AG10803 (cell line): ENCODE data around the gene PARD3.

Experiments
- DNase-seq: peaks from one replicate; pipeline ENCODE4 v3.0.0; 2010; ENCODE audit warnings: low read depth
- H3K4me3 ChIP-seq: 2 replicates; pipeline ENCODE4 v1.5.1; 2011; ENCODE audit warnings: mild to moderate bottlenecking, low read length, control low read depth
- TF ChIP-seq, protein P1 (sequence below): conservative IDR thresholded peaks from 2 replicates; pipeline ENCODE4 v1.5.1; 2011; ENCODE audit warnings: mild to moderate bottlenecking, low read length, control low read depth, inconsistent platforms

The PARD3 gene

DNA sequence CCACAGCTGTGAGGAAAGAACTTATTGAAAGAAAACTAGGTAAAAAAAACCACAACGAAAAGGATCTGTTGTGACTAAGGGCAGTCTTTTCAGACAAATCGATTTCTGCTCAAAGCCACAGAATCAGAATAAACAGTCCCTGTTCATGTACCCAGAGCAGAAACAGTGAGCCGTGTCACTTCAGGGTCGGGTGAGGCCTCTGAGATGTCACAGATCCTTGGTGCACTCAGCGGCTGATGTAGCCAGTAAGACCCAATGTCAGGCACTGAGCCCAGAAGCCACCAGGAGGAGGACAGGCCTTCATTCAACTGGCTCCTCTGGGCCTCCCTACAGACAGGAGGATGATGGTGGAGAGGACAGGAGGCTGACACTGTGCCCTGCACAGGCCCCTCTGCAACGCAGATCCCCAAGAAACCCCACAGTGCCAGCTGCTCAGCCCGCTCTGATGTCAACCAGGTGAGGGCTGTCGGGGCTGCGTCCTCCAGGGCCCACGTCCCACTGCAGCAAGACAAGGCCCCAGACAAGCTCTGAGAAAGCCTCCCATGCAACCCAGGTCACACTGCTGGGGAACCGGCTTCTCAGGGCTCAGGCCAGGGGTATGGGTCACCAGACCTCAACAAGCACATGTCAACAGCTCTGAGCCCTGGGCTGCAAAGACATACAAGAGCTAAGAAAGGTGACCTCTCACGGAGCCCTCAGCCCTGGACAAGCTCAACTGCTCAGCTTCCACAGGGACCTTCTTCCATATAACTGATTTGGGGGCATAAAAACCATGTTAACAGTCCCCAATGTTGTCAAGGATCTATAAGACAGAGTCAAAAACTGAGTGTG is 190.6 kb downstream of the PARD3 start:
- no peak for DNase-seq
- TF ChIP-seq, protein P1, sequence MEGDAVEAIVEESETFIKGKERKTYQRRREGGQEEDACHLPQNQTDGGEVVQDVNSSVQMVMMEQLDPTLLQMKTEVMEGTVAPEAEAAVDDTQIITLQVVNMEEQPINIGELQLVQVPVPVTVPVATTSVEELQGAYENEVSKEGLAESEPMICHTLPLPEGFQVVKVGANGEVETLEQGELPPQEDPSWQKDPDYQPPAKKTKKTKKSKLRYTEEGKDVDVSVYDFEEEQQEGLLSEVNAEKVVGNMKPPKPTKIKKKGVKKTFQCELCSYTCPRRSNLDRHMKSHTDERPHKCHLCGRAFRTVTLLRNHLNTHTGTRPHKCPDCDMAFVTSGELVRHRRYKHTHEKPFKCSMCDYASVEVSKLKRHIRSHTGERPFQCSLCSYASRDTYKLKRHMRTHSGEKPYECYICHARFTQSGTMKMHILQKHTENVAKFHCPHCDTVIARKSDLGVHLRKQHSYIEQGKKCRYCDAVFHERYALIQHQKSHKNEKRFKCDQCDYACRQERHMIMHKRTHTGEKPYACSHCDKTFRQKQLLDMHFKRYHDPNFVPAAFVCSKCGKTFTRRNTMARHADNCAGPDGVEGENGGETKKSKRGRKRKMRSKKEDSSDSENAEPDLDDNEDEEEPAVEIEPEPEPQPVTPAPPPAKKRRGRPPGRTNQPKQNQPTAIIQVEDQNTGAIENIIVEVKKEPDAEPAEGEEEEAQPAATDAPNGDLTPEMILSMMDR, result no peak

DNA sequence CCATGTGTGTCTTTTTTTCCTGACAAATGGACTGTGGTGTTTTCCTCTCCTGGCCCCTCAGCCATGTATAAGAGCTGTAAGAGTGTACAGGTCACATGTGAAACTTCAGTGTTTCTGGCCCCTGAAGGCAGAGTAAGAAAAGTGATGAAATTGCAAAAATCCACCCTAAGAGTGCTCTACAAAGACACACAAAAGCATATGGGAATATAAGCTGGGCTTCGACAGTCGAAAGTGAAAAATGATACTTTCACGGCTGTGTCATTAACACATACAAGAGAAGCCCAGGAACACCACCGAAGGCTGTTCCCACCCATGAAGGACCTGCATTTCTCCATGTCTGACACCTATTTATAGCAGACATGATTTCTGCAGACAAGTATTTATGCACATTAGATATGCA is 192.2 kb downstream of the PARD3 start:
- no peak for DNase-seq
- H3K4me3 ChIP-seq, result no peak overlapping the region
- TF ChIP-seq, protein P1, result no peak

More for the DNA sequence above, 190.6 kb downstream of the PARD3 start:
- no peak overlapping the region for H3K4me3 ChIP-seq

DNA sequence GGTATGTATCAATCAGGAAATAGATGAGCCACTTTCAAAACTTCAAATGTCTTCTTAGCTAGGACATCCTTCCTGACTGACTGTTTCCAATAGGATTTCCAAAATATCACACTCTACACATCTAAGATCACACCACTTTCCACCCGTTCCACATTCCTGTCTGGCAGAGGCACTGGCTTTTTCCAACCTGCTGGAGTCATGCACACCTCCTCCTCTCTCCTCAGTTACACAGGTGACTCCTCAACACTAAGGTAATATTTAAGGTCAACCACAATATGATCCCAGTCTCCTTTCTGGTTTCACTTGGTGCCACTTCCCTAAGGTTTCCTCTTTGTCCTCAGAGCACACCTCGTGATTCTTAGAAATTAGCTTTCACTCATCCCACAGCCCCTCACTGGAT is 196.5 kb downstream of the PARD3 start:
- TF ChIP-seq, protein P1, result no peak
- DNase-seq, result no peak
- H3K4me3 ChIP-seq, result no peak overlapping the region

DNA sequence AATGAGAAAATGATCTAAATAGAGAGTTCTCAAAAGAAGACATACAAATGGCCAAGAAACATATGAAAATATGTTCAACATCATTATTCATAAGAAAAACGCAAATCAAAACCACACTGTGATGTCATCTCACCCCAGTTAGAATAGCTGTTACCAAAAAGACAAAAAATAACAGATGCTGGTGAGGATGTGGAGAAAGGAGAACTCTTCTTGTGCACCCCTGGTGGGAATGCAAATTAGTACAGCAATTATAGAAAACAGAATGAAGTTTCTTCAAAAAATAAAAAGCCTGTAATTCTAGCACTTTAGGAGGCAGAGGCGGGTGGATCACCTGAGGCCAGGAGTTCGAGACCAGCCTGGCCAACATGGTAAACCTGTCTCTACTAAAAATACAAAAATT is 199.3 kb downstream of the PARD3 start:
- TF ChIP-seq, protein P1, result no peak; the same call in 1 of the 2 replicates
- no peak for DNase-seq
- H3K4me3 ChIP-seq, result no peak overlapping the region

DNA sequence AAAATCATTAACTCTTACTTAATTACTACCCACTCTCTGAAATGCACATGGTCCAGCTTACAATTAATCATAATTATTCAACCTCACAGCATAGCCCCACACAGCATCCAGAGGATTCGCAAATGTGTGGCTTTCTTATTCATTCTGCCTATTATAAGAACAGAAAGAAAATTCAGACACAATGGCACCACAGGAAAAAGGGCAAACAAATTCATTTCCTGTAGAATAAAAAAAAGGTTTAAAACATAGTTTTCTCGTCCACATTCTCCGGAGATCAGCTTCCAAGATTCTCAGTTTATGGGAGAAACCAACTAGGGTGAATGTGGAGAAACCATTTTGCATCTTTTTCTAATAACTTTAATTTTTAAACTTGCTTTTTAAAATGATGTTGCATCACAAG is 201.6 kb downstream of the PARD3 start:
- DNase-seq, result no peak
- TF ChIP-seq, protein P1, result no peak
- H3K4me3 ChIP-seq, result no peak overlapping the region

DNA sequence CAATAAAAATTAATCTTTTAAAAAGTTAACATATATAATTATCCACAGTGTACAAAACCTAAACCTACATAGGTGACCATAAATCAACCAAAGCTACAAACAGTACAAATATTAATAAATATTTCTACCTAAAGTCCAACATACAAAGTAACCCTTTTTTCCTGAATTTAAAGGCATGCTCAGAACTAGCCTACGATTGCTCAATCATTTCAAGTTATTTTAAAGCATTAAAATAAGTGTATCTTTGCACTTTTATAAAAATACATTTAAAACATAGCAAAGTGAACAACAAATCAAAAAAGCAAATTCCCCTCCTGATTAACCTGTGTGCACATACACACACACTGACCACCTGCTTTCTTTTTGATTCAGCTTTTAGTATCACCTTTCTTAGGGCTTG is 202.2 kb downstream of the PARD3 start:
- no peak for DNase-seq
- TF ChIP-seq, protein P1, result no peak
- no peak overlapping the region for H3K4me3 ChIP-seq

DNA sequence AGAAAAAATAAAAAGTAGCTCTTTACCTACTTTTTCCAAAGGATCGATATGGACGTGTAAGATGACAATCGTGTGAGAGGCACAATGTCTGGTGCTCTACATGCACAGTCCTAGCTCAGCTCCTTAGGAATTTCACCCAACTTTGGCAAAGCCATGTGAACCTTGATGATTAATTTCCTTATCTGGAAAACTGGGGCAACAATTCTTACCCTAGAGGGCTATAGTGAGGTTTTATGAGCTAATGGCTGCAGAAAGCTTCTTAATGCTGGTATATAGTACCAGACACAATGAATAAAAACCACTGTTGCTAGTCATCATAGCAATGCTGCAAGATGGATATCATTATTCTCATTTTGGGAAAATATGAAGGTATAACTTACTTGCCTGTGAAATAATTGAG is 202.7 kb downstream of the PARD3 start:
- no peak overlapping the region for H3K4me3 ChIP-seq
- TF ChIP-seq, protein P1, result no peak
- DNase-seq, result no peak
